Retina (tissue), 1 donor: ENCODE data around the gene LDLRAD4.

ENCODE experiments used
- DNase-seq: peaks from one replicate; pipeline ENCODE4 v3.0.0-alpha.2; 2016

The LDLRAD4 gene

GRCh38 chr18:13416208-13416607 is 197.6 kb downstream of the LDLRAD4 start:
- DNase-seq = no peak

DNA sequence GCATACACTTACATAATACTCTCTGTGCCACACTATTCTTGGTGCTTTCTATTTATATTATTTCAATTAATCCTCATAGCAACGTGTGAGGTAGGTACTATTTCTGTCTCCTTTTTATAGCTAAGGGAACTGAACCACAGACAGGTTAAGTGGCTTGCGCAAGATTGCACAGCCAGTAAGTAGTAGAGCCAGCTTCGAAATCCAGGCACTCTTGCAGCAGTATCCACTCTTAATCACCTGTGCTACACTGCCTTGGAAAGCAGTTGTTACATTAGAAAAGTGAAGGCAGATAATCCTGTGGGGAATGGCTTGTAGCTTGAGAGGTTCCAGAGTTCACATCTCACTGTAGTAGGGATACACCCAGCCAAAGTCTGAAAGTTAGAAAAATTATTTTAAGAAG is 198.3 kb downstream of the LDLRAD4 start:
- no peak for DNase-seq

- no peak for DNase-seq
These were observed 199.6 kb downstream of the LDLRAD4 start for GRCh38 chr18:13418013-13418710.

- no peak for DNase-seq
These were observed 202.6 kb downstream of the LDLRAD4 start for GRCh38 chr18:13420969-13421686.

DNA sequence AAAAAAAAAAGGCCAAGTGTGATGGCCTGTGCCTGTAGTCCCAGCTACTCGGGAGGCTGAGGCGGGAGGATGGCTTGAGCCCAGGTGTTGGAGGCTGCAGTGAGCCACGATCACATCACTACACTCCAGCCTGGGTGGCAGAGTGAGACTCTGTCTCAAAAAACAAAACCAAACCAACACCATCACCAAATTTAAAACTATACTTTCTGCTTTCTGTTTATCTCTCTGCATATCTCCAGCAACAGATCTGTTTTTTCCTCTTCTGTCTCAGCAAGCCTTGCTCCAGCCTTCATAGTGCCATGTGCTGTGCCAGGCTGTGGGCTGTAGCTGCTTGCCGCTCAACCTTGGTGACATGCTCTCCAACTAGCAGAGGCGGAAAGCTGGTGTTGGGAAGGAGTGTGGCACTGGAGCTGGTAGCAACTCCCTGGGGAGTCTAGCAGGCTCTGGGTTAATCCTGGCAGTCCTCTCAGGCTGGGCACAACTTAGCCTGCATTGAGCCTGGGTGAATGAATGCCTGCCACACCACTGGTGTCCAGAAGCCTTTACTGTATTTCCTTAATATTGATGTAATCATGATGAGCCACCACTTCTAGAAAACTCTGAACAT is 204.1 kb downstream of the LDLRAD4 start:
- DNase-seq = no peak

DNA sequence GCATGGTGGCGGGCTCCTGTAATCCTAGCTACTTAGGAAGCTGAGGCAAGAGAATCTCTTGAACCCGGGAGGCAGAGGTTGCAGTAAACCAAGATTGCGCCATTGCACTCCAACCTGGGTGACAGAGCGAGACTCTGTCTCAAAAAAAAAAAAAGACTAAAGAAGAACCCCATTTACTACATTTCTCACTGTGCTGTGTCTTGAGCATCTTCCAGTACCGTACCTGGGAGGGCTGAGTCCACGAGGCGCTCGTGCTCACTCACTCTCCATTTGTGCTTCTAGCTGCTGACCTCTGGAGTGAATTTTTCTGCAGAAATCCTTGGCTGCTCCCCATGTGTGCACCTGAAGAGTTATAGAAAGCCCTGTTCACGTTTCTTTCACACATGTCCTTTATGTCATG is 204.8 kb downstream of the LDLRAD4 start:
- DNase-seq = no peak

- DNase-seq = no peak
These were observed 205.8 kb downstream of the LDLRAD4 start for GRCh38 chr18:13424363-13424762.

- DNase-seq = no peak
These were observed 207.0 kb downstream of the LDLRAD4 start for GRCh38 chr18:13425357-13426091.

- DNase-seq = no peak
These were observed 208.8 kb downstream of the LDLRAD4 start for GRCh38 chr18:13427354-13427753.

DNA sequence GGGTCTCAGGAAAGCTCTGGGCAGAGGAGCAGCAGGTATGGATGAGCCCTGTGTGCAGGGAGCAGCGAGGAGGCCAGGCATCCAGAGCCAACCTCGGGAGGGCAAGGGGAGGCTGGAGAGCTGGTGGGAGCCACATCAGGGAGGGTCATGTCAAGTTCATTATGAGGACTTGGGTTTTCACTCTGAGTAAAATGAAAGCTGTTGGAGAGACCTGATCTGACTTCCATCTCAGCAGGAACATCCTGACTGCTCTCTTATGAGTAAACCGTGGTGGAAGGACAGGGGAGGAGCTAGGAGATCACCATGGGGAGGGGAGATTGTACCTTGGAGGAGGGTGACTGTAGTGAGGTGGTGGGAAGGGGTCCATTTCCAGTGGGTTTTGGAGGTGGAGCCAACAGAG is 209.8 kb downstream of the LDLRAD4 start:
- DNase-seq = no peak

DNA sequence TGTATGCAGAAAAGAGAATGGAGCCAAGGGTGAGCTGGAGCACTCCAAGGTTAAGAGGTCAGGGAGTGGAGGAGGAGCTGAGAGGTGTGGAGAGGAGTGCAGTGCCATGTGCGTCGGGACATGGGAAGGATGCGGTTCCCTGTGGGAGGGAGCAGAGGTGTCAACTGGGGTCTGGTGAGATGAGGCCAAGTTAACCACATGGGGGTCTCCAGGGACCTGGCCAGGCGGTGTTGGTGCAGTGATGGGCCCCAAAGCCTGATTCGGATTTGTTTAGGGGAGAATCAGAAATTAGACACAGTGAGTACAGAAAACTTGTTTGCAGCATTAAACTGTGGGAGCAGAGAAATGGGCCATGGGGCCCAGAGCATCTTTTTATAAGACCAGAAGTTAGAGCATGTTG is 210.5 kb downstream of the LDLRAD4 start:
- no peak for DNase-seq

DNA sequence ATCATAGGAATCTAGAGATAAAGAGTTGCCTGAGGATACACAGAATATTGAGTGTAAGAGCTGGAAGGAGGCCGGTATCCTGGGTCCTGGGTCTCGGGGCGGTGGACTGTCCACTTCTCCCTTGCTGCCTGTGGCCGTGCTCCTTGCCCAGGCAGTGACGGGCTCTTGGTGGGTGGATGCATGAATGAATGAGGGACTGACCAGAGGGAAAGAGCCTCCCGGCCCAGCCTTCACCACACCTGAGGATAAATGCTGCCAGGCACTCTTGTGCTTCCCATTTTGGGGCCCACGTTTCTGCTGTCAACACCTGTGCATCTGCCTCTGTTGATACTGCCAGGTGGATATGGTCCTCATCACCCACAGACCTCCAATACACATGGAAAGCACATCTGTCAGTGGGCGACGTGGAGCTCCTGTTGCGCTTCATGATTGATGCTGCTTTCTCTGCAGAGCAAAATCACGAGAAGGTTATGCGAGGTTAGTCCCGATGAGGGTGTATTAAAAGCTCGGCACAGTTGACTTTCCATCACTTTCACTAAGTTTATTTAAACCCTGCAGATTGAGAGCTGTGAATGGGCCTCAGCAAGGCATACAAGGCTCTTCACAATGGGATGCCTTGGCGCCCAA is 211.4 kb downstream of the LDLRAD4 start:
- DNase-seq = no peak

GRCh38 chr18:13430663-13431062 is 212.1 kb downstream of the LDLRAD4 start:
- DNase-seq = no peak

- no peak for DNase-seq
These were observed 213.3 kb downstream of the LDLRAD4 start for GRCh38 chr18:13431886-13432285.

GRCh38 chr18:13433125-13433524 is 214.6 kb downstream of the LDLRAD4 start:
- no peak for DNase-seq

DNA sequence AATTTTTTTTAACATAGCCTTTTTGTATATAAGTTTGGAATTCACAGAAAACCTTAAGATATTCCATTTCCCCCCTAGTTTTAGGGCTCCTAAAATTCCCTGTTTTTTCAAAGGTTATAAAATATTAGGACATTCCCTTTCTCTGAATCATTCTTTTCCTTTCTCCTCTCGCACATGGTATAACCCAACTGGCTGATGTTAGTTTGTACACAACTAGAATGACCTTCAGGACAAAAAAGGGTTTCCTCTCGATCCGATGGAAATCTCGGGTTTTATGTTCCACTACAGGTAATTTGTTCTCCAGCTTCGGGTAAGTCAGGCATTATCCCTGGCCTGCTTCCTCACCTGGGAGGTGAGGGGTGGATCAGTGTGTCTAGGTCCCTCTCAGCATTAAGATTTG is 215.1 kb downstream of the LDLRAD4 start:
- DNase-seq = no peak

DNA sequence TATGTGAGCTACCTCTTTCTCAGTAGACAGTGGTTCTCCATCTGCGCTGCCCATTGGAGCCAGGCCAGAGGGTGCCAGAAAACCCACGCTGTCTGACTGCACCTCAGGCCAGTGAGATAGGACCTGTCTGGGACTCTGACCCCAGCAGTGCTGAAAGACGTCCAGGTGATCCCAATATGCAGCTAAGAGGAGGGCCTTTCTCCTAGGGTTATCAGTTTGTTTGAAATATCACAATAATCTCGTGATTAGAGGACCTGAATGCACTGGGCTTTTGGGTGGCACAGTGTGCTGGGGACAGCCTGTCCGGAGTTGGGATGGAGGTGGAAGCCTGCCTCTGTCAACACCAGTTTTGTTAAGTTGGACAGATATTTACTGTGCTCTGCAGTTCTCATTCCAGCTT is 216.3 kb downstream of the LDLRAD4 start:
- no peak for DNase-seq

DNA sequence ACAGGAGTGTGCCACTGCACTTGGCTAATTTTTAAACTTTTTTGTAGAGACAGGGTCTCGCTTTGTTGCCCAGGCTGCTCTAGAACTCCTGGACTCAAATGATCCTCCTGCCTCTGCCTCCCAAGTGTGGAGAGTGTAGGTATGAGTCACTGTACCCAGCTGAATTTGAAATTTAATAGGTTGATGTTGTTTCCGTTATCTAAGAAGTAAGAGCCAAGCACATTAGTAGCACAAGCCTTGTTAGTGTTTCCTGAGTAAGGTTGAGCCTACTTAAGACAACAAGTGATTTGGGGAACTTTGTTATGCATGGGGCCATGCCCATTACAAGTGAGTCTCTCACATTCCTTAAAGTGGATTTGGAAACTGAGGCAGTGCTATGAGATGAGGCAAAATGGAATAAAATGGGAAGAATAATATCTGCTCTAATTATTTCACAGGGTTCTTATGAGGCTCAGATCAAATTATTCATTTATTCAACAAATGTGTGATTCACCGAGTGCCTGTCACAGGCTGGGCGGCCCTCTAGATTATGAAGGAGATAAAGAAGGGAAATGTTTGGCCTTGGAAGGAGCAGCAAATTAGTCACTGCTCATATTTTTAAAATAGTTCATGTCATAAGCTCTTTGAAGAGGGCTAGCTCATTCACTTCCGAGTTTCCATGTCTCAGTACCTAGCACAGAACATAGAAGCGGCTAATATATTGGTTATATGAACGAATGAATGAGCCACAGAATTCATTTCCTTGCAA is 217.2 kb downstream of the LDLRAD4 start:
- no peak for DNase-seq

DNA sequence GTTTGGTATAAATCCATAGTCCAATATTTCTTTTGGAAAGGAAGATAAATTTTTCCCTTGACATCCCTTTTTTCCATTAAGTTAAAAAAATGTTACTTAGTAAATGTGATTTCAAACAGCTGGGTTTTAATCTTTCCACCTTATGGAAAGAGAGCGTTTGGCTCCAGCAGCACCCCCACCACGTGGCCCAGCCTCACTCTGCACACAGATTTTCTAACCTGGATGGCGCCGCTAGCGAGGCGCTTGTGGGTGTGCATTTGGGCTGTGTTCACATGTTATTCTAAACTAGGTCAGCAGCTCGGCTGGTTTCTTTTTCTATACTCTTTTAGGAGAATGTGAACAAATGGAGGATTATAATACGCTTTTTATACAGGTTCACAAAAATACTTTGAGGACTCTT is 218.0 kb downstream of the LDLRAD4 start:
- DNase-seq = no peak

DNA sequence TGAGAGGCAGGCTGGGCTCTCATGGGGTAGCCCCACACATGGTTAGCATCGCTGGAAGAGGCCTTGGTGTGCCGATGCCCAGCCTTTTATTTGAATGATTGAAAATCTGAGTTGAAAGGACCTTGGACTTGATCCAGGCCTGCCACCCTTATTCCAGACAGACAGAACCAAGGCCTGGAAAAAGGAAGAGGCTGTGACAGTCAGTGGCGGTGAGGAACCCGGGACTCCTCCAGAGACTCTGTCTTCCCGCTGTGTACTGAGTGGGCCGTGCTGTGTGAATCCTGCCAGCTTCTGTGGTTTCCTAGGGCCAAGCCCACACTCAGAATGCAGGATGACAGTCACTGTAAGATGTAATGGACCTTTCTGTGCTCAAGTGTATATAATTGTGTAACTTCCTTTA is 218.5 kb downstream of the LDLRAD4 start:
- DNase-seq = no peak

GRCh38 chr18:13437796-13438506 is 219.4 kb downstream of the LDLRAD4 start:
- no peak for DNase-seq
